K562 (cell line): ENCODE results near the gene TOR1A. TPM values are rescaled to one million over a fixed set of nuclear protein-coding genes. Genes with fewer than 3 reads are reported as not detected.

Source experiments
- ATAC-seq: fragments of 200-7000 bp; cut with Tn5 transposase; 3 replicates; pipeline ENCODE4 v1.9.1; 2020; ENCODE audit warnings: moderate library complexity
- BruUV-seq: library from RNA; stranded (reverse); fragments of 400-500 nt; replicated peaks from 2 replicates; lab custom pipeline; 2021; lab: Mats Ljungman, UMichigan
- CTCF ChIA-PET: fragments of 300-600 bp; formaldehyde crosslinking; extraction: SDS; loops from one replicate; lab custom pipeline; 2021; ENCODE audit warnings: low intra/inter-chr PET ratio; lab: Yijun Ruan, JAX
- POLR2A ChIA-PET: fragments of 300-600, 350-650 bp; sonication (Branson Sonifier 250); formaldehyde crosslinking; extraction: SDS; loops from one replicate; lab custom pipeline; 2021; ENCODE audit warnings: antibody characterized with exemption, inconsistent platforms; lab: Yijun Ruan, JAX
- DNase-seq, 4 experiments: peaks; one replicate each; pipeline versions ENCODE4 v3.0.0 to v3.0.0-alpha.2; 2011 to 2018; ENCODE audit warnings: low spot score in 3 of 4, mixed read lengths in 3 of 4; ENCODE audit errors: extremely low read depth in 1 of 4
- FAIRE-seq: peaks from 2 replicates; lab custom pipeline; 2011; peaks lifted over from hg19 to GRCh38; lab: Jason Lieb, UNC
- H2AFZ ChIP-seq: 2 replicates; pipeline ENCODE4 v1.6.0; 2011; ENCODE audit warnings: low read depth, low read length, control low read depth, inconsistent platforms
- H3K27ac ChIP-seq: fragments of 200-600 bp; 3 replicates; pipeline ENCODE4 v1.8.0; 2011; ENCODE audit warnings: low read depth, mild to moderate bottlenecking, control low read depth, inconsistent platforms, low read length, moderate library complexity, mixed read lengths; ENCODE audit errors: extremely low read depth
- H3K27me3 ChIP-seq, 2 experiments: fragments of 300-600 bp in 1 of 2; 2 replicates in 1 of 2; 3 replicates in 1 of 2; pipeline versions ENCODE4 v1.6.0 to v1.8.0; 2011; ENCODE audit warnings: inconsistent platforms in 2 of 2, low read length in 2 of 2, mild to moderate bottlenecking in 1 of 2, mixed read lengths in 1 of 2, moderate library complexity in 1 of 2; ENCODE audit not compliant: control insufficient read depth in 2 of 2, insufficient read depth in 2 of 2
- H3K36me3 ChIP-seq: fragments of 300-600 bp; 3 replicates; pipeline ENCODE4 v1.8.0; 2011; ENCODE audit warnings: mild to moderate bottlenecking, low read length, inconsistent platforms; ENCODE audit not compliant: control insufficient read depth, insufficient read depth
- H3K4me1 ChIP-seq, 2 experiments: fragments of 200-600 bp in 1 of 2; replicated peaks in 1 of 2; 2 replicates in 1 of 2; 3 replicates in 1 of 2; pipeline versions ENCODE4 v1.5.1 to v1.8.0; 2011; ENCODE audit warnings: inconsistent platforms in 2 of 2, low read length in 2 of 2, mild to moderate bottlenecking in 1 of 2, mixed read lengths in 1 of 2, moderate library complexity in 1 of 2; ENCODE audit not compliant: control insufficient read depth in 2 of 2, insufficient read depth in 2 of 2
- H3K4me2 ChIP-seq: 2 replicates; pipeline ENCODE4 v1.6.1; 2011; ENCODE audit warnings: low read length, control low read depth, inconsistent platforms, mixed read lengths; ENCODE audit not compliant: insufficient read depth
- H3K4me3 ChIP-seq: fragments of 200-600 bp; sonication (generic), shearing (Covaris generic); 2 replicates; pipeline ENCODE4 v1.5.1; 2016; ENCODE audit warnings: control low read depth, inconsistent platforms
- H3K79me2 ChIP-seq: fragments of 200-600 bp; 3 replicates; pipeline ENCODE4 v1.8.0; 2011; ENCODE audit warnings: low read length, inconsistent platforms; ENCODE audit not compliant: control insufficient read depth, insufficient read depth
- H3K9ac ChIP-seq, 2 experiments: 2 replicates each; pipeline versions ENCODE4 v1.6.0 to v1.6.1; 2011; ENCODE audit warnings: low read depth in 2 of 2, low read length in 2 of 2, control low read depth in 1 of 2, inconsistent platforms in 1 of 2, mild to moderate bottlenecking in 1 of 2, mixed read lengths in 1 of 2; ENCODE audit not compliant: insufficient read depth in 1 of 2
- H3K9me1 ChIP-seq: one replicate; pipeline ENCODE4 v1.6.0; 2011; ENCODE audit warnings: inconsistent platforms, mild to moderate bottlenecking, low read length, moderate library complexity; ENCODE audit not compliant: control insufficient read depth, insufficient read depth
- H3K9me3 ChIP-seq: replicated peaks from 2 replicates; pipeline ENCODE4 v1.5.1; 2011; ENCODE audit warnings: low read depth, low read length, inconsistent platforms; ENCODE audit not compliant: control insufficient read depth, insufficient read depth
- H4K20me1 ChIP-seq: replicated peaks from 2 replicates; pipeline ENCODE4 v1.6.1; 2011; ENCODE audit warnings: low read length, inconsistent platforms, mixed read lengths; ENCODE audit not compliant: control insufficient read depth, insufficient read depth
- ARID2 ChIP-seq: fragments of 450-650 bp; IDR thresholded peaks from 2 replicates; pipeline ENCODE4 v1.6.1; 2017; ENCODE audit warnings: antibody characterized with exemption, mild to moderate bottlenecking
- ATF7 ChIP-seq: fragments of 450-650 bp; IDR thresholded peaks from 2 replicates; pipeline ENCODE4 v1.7.1; 2014; ENCODE audit warnings: mild to moderate bottlenecking, moderate library complexity
- ELF1 ChIP-seq: fragments of 200-800 bp; sonication (Bioruptor generic); IDR thresholded peaks from 2 replicates; pipeline ENCODE4 v1.6.1; 2016; ENCODE audit warnings: missing genetic modification characterization, missing compliant biosample characterization
- ELF2 ChIP-seq: fragments of 250-450 bp; sonication (Bioruptor Pico); IDR thresholded peaks from 2 replicates; pipeline ENCODE4 v1.5.0; 2021; ENCODE audit warnings: mild to moderate bottlenecking
- ETV1 ChIP-seq: fragments of 450-650 bp; conservative IDR thresholded peaks from 2 replicates; pipeline ENCODE4 v1.6.1; 2016; ENCODE audit warnings: missing genetic modification characterization, control low read depth, low read depth, missing compliant biosample characterization
- ETV5 ChIP-seq: sonication (generic); formaldehyde crosslinking; IDR thresholded peaks from 2 replicates; pipeline ENCODE4 v1.4.0; 2020; ENCODE audit warnings: low read depth, mild to moderate bottlenecking, missing genetic modification reagents
- FOXA1 ChIP-seq: fragments of 450-650 bp; IDR thresholded peaks from 2 replicates; pipeline ENCODE4 v1.6.1; 2016; ENCODE audit warnings: mild to moderate bottlenecking, borderline replicate concordance
- HBP1 ChIP-seq: fragments of 450-650 bp; formaldehyde crosslinking; IDR thresholded peaks from 2 replicates; pipeline ENCODE4 v1.4.0; 2022; ENCODE audit warnings: missing genetic modification characterization
- HNRNPH1 ChIP-seq: fragments of 200-400 bp; formaldehyde crosslinking; optimal IDR thresholded peaks from 2 replicates; pipeline ENCODE3; 2017; ENCODE audit warnings: low read depth, mild to moderate bottlenecking, low read length, moderate library complexity
- JUND ChIP-seq, 2 experiments: IDR thresholded peaks; 2 replicates in 1 of 2; 3 replicates in 1 of 2; pipeline ENCODE4 v1.6.1; 2011; ENCODE audit warnings: borderline replicate concordance in 2 of 2, low read depth in 2 of 2, low read length in 2 of 2, improper control_type of control experiment in 1 of 2, missing biosample characterization in 1 of 2, missing genetic modification characterization in 1 of 2, missing genetic modification reagents in 1 of 2
- MAFG ChIP-seq: fragments of 450-650 bp; conservative IDR thresholded peaks from 2 replicates; pipeline ENCODE4 v1.6.1; 2016; ENCODE audit warnings: missing genetic modification characterization, missing compliant biosample characterization
- NBN ChIP-seq: fragments of 450-650 bp; IDR thresholded peaks from 2 replicates; pipeline ENCODE4 v1.6.1; 2016; ENCODE audit warnings: low read depth, mild to moderate bottlenecking
- RCOR1 ChIP-seq, 2 experiments: IDR thresholded peaks; 2 replicates each; pipeline ENCODE4 v1.6.1; 2012; ENCODE audit warnings: low read depth in 2 of 2, low read length in 2 of 2, borderline replicate concordance in 1 of 2, improper control_type of control experiment in 1 of 2
- STAG1 ChIP-seq: sonication (generic); formaldehyde crosslinking; IDR thresholded peaks from 2 replicates; pipeline ENCODE4 v1.5.0; 2020; ENCODE audit warnings: missing genetic modification reagents, borderline replicate concordance
- ZBTB33 ChIP-seq: sonication (generic); formaldehyde crosslinking; IDR thresholded peaks from 2 replicates; pipeline ENCODE4 v1.8.1; 2023; ENCODE audit warnings: mild to moderate bottlenecking, missing genetic modification reagents
- ZNF121 ChIP-seq: sonication (generic); formaldehyde crosslinking; conservative IDR thresholded peaks from 2 replicates; pipeline ENCODE4 v1.8.0; 2022; ENCODE audit warnings: missing genetic modification reagents
- ZNF134 ChIP-seq: fragments of 250-450 bp; sonication (Bioruptor Pico); conservative IDR thresholded peaks from 2 replicates; pipeline ENCODE4 v1.4.0; 2020
- ZNF431 ChIP-seq: sonication (generic); formaldehyde crosslinking; IDR thresholded peaks from 2 replicates; pipeline ENCODE4 v1.8.0; 2022; ENCODE audit warnings: mild to moderate bottlenecking, missing genetic modification reagents
- WGBS: fragments of 100-300 bp; shearing (Covaris generic); methylation state at CpG from one replicate; pipeline ENCODE4 v1.1.6; 2016; ENCODE audit warnings: low coverage, mixed read lengths; ENCODE audit not compliant: insufficient coverage; ENCODE audit errors: missing lambda C conversion rate; 5-methylcytosine and 5-hydroxymethylcytosine counted together
- in situ Hi-C: fragments of 300-500 bp; cut with MboI; formaldehyde crosslinking; loops from 4 replicates; pipeline ENCODE4 v1.15.0; 2018; ENCODE audit warnings: inconsistent platforms, mixed read lengths
- intact Hi-C: fragments of 100-400 bp; cut with micrococcal nuclease; formaldehyde crosslinking; loops from 2 replicates; pipeline ENCODE4 v1.14.2; 2022
- polyA plus RNA-seq, 8 experiments: library from polyadenylated mRNA; depleted of rRNA in 4 of 8; stranded (reverse) in 5 of 8; unstranded in 3 of 8; fragments of >200 nt; fragmentation: Nextera tagmentation in 2 of 8; fragmentation: Illumina TruSeq in 1 of 8; extraction: Ambion mirVana in 2 of 8; extraction: Trizol in 1 of 8; gene quantifications; 2 replicates each; pipeline versions ENCODE4 v1.2.1 to v1.2.3, GENCODE V29; 2011 to 2014; ENCODE audit warnings: inconsistent platforms in 1 of 8, missing spikeins in 1 of 8
- total RNA-seq, 7 experiments: library from RNA; depleted of rRNA in 6 of 7; stranded (reverse); fragments of >200 nt in 6 of 7; fragmentation: Illumina TruSeq in 2 of 7; extraction: Trizol in 2 of 7; gene quantifications; 2 replicates each; pipeline versions ENCODE4 v1.2.1 to v1.2.3, GENCODE V29; 2011 to 2021; ENCODE audit warnings: low replicate concordance in 1 of 7

The TOR1A gene
- total and polyA plus RNA-seq, 9 of the 15 experiments (the other 6 are each of a cell fraction or from before 2014, with no cell fraction given): 4.5 to 85.8 (median 51.3) TPM

GRCh38 chr9:129783516-129784361 is 40.2 kb downstream of the TOR1A start:
- peak; percentile 91 for FAIRE-seq
- peak; percentile 97 for ATAC-seq
- Histone ChIP-seq H3K9ac (no peak overlapping the region), H2AFZ (no peak overlapping the region), H3K4me1 (peaks cover 8 to 15% of the 10 kb centered on the region in 2 experiments; a peak in 3 of 5 replicates), H3K4me3 (no peak overlapping the region), H3K9me1 (no peaks in the 10 kb centered on the region), H4K20me1 (no peaks in the 10 kb centered on the region), H3K27me3 (no peaks in the 10 kb centered on the region; a peak in 1 of 5 replicates), H3K36me3 (no peaks in the 10 kb centered on the region), H3K79me2 (no peaks in the 10 kb centered on the region), H3K4me2 (no peak overlapping the region), H3K27ac (no peak overlapping the region), H3K9me3 (no peaks in the 10 kb centered on the region)
- in situ Hi-C loops (loop anchor here (5.0 to 25.0 kb wide), 4 partner anchors 46 to 1496 kb away; partner anchors contain the start of genes ASB6, GOLGA2 and SWI5), intact Hi-C loops (loop anchor here (1.0 to 10.0 kb wide), 4 partner anchors 46 to 1487 kb away; no protein-coding TSS in a partner anchor)
- no TSS peak for BruUV-seq
- POLR2A ChIA-PET: interaction anchor here (0.6 kb wide), 1 partner anchor 12 kb away, joined by 3 read pairs; no protein-coding TSS in a partner anchor
- DNase-seq: peak; percentile 89 to 97 (median 96)
- 19% methylated on average over 14 of the region's 14 CpGs for WGBS
- CTCF ChIA-PET: interaction anchor here (0.5 to 4.9 kb wide), 13 partner anchors 11 to 1603 kb away, joined by 3 to 112 read pairs (median 5); partner anchors contain the start of gene ASB6
- TF ChIP-seq ETV5 (CRISPR knock-in tag): no peak; the same call in 1 of the 2 replicates
- no peak for TF ChIP-seq MAFG (tag)
- TF ChIP-seq ATF7: peak; percentile 54; the same call in 1 of the 2 replicates
- peak; percentile 50 for TF ChIP-seq ETV1 (tag)
- TF ChIP-seq ZNF134: no peak
- TF ChIP-seq ZNF121 (CRISPR knock-in tag): peak; percentile 98
- TF ChIP-seq ELF1 (tag): 0 out of 2 replicates have a peak, but pooled peaks have one; percentile 44
- no peak for TF ChIP-seq HBP1
- no peak for TF ChIP-seq ELF2 (CRISPR knock-in tag)
- peak in 1 of 2 experiments; percentile 55; a peak in 1 of 4 replicates for TF ChIP-seq RCOR1 (IDR thresholded peaks at IDR 0.05; ENCODE audit: borderline replicate concordance in 1 of 2, low read depth in 2 of 2, low read length in 2 of 2)
- no peak for TF ChIP-seq JUND (IDR thresholded peaks at IDR 0.05; ENCODE audit: borderline replicate concordance, low read depth, low read length)
- peak; percentile 18; the same call in 1 of the 3 replicates for TF ChIP-seq JUND (tag; IDR thresholded peaks at IDR 0.05; ENCODE audit: borderline replicate concordance, low read depth, low read length)
- TF ChIP-seq ARID2: peak; percentile 97
- TF ChIP-seq ZBTB33 (CRISPR knock-in tag): peak; percentile 58; the same call in 1 of the 2 replicates
- peak; percentile 90; the same call in 1 of the 2 replicates for TF ChIP-seq STAG1
- 0 out of 2 replicates have a peak, but pooled peaks have one; percentile 48 for TF ChIP-seq ZNF431 (CRISPR knock-in tag)
- no peak for TF ChIP-seq FOXA1
- peak; percentile 40; the same call in 1 of the 2 replicates for TF ChIP-seq NBN
- no peak for TF ChIP-seq HNRNPH1
